Caco-2 (cell line): ENCODE measurements around the gene ZNF48. TPM values are rescaled to one million over a fixed set of nuclear protein-coding genes. Genes with fewer than 3 reads are reported as not detected.

Experiments
- BruUV-seq: library from RNA; stranded (reverse); fragments of 400-500 nt; replicated peaks from 2 replicates; lab custom pipeline; 2021; lab: Mats Ljungman, UMichigan
- CTCF ChIA-PET: fragments of 300-600 bp; sonication (Branson Sonifier 250); formaldehyde crosslinking; loops from one replicate; lab custom pipeline; 2022; ENCODE audit warnings: antibody characterized with exemption; lab: Charles Lee
- POLR2A ChIA-PET: fragments of 300-600 bp; sonication (Branson Sonifier 250); formaldehyde crosslinking; loops from one replicate; lab custom pipeline; 2022; ENCODE audit warnings: antibody characterized with exemption; lab: Charles Lee
- DNase-seq, 2 experiments: peaks; one replicate each; pipeline versions ENCODE4 v3.0.0 to v3.0.0-alpha.2; 2020 to 2022
- H3K27me3 ChIP-seq: replicated peaks from 2 replicates; pipeline ENCODE4 v1.6.0; 2011; ENCODE audit warnings: low read length; ENCODE audit not compliant: control insufficient read depth, insufficient read depth
- H3K36me3 ChIP-seq: 2 replicates; pipeline ENCODE4 v1.5.1; 2011; ENCODE audit warnings: low read length; ENCODE audit not compliant: control insufficient read depth, insufficient read depth
- H3K4me1 ChIP-seq: fragments of 250-450 bp; sonication (Bioruptor Pico); 2 replicates; pipeline ENCODE4 v1.5.1; 2020; ENCODE audit warnings: mild to moderate bottlenecking
- H3K4me3 ChIP-seq: 2 replicates; pipeline ENCODE4 v1.5.1; 2011; ENCODE audit warnings: low read depth, mild to moderate bottlenecking, control low read depth, low read length
- H3K9me3 ChIP-seq: fragments of 250-450 bp; sonication (Bioruptor Pico); 2 replicates; pipeline ENCODE4 v1.5.1; 2020; ENCODE audit warnings: mild to moderate bottlenecking, moderate library complexity
- H3K27ac Mint-ChIP-seq: one replicate; pipeline ENCODE4 v1.8.0; 2022; ENCODE audit warnings: mixed read lengths; ENCODE audit not compliant: unreplicated experiment
- H3K27me3 Mint-ChIP-seq: one replicate; pipeline ENCODE4 v1.8.0; 2022; ENCODE audit warnings: mixed read lengths; ENCODE audit not compliant: insufficient read depth, unreplicated experiment
- H3K36me3 Mint-ChIP-seq: one replicate; pipeline ENCODE4 v1.8.0; 2022; ENCODE audit warnings: mild to moderate bottlenecking, mixed read lengths; ENCODE audit not compliant: insufficient read depth, unreplicated experiment
- H3K4me1 Mint-ChIP-seq: one replicate; pipeline ENCODE4 v1.8.0; 2022; ENCODE audit warnings: low read depth, mixed read lengths; ENCODE audit not compliant: unreplicated experiment
- H3K4me3 Mint-ChIP-seq: one replicate; pipeline ENCODE4 v1.8.0; 2022; ENCODE audit warnings: mild to moderate bottlenecking, moderate library complexity, mixed read lengths; ENCODE audit not compliant: unreplicated experiment
- H3K9me3 Mint-ChIP-seq: one replicate; pipeline ENCODE4 v1.8.0; 2022; ENCODE audit warnings: mixed read lengths; ENCODE audit not compliant: unreplicated experiment
- intact Hi-C: fragments of 100-400 bp; cut with micrococcal nuclease; formaldehyde crosslinking; loops from one replicate; pipeline ENCODE4 v1.10.0; 2022; ENCODE audit not compliant: unreplicated experiment
- total RNA-seq: library from RNA; stranded (reverse); gene quantifications from 2 replicates; pipeline ENCODE4 v1.2.3, GENCODE V29; 2022
- TF ChIP-seq, protein P1 (sequence below), 2 experiments: fragments of 200-600 bp in 1 of 2; IDR thresholded peaks; 1 replicate in 1 of 2; 2 replicates in 1 of 2; pipeline versions ENCODE4 v1.5.1 to v1.8.0; 2011 to 2022; ENCODE audit warnings: antibody characterized with exemption in 1 of 2, control low read depth in 1 of 2, inconsistent platforms in 1 of 2, low read depth in 1 of 2, low read length in 1 of 2, mild to moderate bottlenecking in 1 of 2, moderate library complexity in 1 of 2; ENCODE audit not compliant: insufficient read depth in 1 of 2, severe bottlenecking in 1 of 2, unreplicated experiment in 1 of 2

The ZNF48 gene
- total RNA-seq, 1 experiment from 2014 or later: 13.4 TPM

DNA sequence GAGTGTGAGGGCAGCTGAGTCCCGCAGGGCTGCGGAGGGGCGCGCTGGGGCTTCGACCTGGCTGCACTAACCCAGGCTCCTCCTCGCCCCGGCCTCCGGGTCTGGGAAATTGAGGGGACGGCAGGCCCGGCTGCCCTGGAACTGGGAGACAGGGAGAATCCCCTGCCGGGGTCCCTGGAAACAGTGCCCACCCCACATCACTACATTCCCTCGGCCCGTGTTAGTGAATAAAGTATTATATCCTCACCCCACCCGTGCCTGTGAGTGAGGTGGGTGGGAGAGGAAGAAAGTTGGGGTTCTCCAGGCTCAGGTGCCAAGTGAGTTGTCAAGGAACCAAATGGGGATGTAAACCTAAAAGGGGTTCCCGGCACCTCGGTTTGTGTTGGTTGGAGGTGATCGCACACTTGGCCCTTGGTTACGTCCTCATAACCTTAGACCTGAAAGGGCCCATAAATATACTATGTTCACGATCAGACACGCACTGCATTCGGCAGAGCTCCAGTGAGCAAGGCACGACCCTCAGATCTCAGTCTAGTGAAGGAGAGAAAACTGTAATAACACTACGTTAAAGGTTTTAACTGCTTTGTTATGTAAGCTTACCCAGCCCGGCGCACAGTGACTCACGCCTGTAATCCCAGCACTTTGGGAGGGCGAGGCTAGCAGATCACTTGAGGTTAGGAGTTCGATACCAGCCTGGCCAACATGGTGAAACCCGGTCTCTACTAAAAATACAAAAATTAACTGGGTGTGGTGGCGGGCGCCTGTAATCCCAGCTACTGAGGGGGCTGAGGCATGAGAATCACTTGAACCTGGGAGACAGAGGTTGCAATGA, 23.3 kb downstream of the ZNF48 start:
- Histone ChIP-seq H3K4me3 (peak overlapping the region; percentile 93), H3K4me1 (peaks cover 11% of the 10 kb centered on the region; the same call in 1 of the 2 replicates), H3K36me3 (peaks cover 1% of the 10 kb centered on the region), H3K27me3 (no peaks in the 10 kb centered on the region), H3K9me3 (no peaks in the 10 kb centered on the region)
- ChIA-PET CTCF (interaction anchor here (0.6 to 2.2 kb wide), 17 partner anchors 9 to 755 kb away, joined by 3 to 49 read pairs (median 4); partner anchors contain the start of genes CD2BP2, DCTPP1, PRR14 and TBC1D10B), POLR2A (interaction anchor here (0.6 to 1.6 kb wide), 14 partner anchors 9 to 240 kb away, joined by 3 to 27 read pairs (median 5); partner anchors contain the start of genes DCTPP1, FBRS, SEPHS2 and ZNF48)
- H3K9me3 Mint-ChIP-seq: no peaks in the 10 kb centered on the region
- H3K4me1 Mint-ChIP-seq: peaks cover 16% of the 10 kb centered on the region
- intact Hi-C loops: no loop called here
- H3K4me3 Mint-ChIP-seq: peak overlapping the region; percentile 60
- H3K27me3 Mint-ChIP-seq: no peaks in the 10 kb centered on the region
- BruUV-seq: no TSS peak
- no peak for DNase-seq
- no peak overlapping the region for H3K27ac Mint-ChIP-seq
- TF ChIP-seq, protein P1, sequence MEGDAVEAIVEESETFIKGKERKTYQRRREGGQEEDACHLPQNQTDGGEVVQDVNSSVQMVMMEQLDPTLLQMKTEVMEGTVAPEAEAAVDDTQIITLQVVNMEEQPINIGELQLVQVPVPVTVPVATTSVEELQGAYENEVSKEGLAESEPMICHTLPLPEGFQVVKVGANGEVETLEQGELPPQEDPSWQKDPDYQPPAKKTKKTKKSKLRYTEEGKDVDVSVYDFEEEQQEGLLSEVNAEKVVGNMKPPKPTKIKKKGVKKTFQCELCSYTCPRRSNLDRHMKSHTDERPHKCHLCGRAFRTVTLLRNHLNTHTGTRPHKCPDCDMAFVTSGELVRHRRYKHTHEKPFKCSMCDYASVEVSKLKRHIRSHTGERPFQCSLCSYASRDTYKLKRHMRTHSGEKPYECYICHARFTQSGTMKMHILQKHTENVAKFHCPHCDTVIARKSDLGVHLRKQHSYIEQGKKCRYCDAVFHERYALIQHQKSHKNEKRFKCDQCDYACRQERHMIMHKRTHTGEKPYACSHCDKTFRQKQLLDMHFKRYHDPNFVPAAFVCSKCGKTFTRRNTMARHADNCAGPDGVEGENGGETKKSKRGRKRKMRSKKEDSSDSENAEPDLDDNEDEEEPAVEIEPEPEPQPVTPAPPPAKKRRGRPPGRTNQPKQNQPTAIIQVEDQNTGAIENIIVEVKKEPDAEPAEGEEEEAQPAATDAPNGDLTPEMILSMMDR (IDR thresholded peaks at IDR 0.05; ENCODE audit: insufficient read depth in 1 of 2, low read depth in 1 of 2, low read length in 1 of 2, severe bottlenecking in 1 of 2, unreplicated experiment in 1 of 2): no peak
- peaks cover 47% of the 10 kb centered on the region for H3K36me3 Mint-ChIP-seq

DNA sequence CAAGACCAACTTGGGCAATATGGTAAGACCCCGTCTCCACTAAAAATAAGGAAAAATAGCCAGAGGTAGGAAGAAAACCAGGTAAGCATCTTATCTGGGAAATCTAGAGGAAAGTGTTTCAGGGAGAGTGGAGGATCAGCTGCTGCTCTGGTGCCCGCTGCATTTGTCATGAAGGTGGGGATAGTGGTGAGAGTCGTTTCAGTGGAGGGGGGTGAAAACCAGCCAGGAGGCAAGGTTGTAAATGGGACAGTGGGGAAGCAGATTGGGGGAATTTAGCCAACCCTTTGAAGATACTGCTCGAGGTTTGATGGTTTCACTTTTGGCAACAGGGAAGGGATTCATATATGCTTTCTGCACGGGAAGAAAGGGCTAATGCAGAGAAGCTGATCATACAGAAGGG, 25.8 kb downstream of the ZNF48 start:
- TF ChIP-seq, protein P1 (IDR thresholded peaks at IDR 0.05; ENCODE audit: insufficient read depth in 1 of 2, low read depth in 1 of 2, low read length in 1 of 2, severe bottlenecking in 1 of 2, unreplicated experiment in 1 of 2): no peak
- POLR2A ChIA-PET: no interaction called here
- peaks cover 64% of the 10 kb centered on the region for H3K36me3 Mint-ChIP-seq
- DNase-seq: no peak
- intact Hi-C loops: no loop called here
- Histone ChIP-seq H3K9me3 (no peaks in the 10 kb centered on the region), H3K4me3 (no peak overlapping the region), H3K36me3 (peaks cover 1% of the 10 kb centered on the region; the same call in 1 of the 2 replicates), H3K4me1 (peaks cover 11% of the 10 kb centered on the region; the same call in 1 of the 2 replicates), H3K27me3 (no peaks in the 10 kb centered on the region)
- BruUV-seq: no TSS peak
- CTCF ChIA-PET: interaction anchor here (1.3 kb wide), 1 partner anchor 9 kb away, joined by 4 read pairs; the partner anchor contains the start of gene DCTPP1
- H3K27ac Mint-ChIP-seq: no peak overlapping the region
- H3K4me1 Mint-ChIP-seq: peaks cover 13% of the 10 kb centered on the region
- H3K9me3 Mint-ChIP-seq: no peaks in the 10 kb centered on the region
- no peaks in the 10 kb centered on the region for H3K27me3 Mint-ChIP-seq
- H3K4me3 Mint-ChIP-seq: no peak overlapping the region

DNA sequence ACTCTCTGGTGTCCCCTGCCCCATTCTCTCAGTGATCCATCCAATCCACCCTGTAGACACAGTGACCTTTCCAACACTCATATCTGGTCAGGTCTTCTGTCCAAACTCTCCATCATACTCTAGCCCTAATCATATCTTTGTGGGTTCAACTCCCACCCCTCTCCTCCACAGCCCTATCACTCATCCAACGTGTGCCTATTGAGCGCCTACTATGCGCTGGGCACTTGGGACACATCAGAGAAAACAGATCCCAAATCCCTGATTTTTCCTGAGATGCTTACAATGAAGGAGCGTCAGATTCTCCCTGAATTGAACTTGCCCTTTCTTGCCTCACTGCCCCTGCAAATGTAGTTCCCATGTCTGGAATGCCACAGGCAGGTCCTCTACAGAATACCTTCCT, 32.8 kb downstream of the ZNF48 start:
- no peak overlapping the region for H3K27ac Mint-ChIP-seq
- H3K4me3 ChIP-seq: no peak overlapping the region

More for the DNA sequence above, 32.8 kb downstream of the ZNF48 start:
- DNase-seq: no peak
- Mint-ChIP-seq H3K9me3 (no peaks in the 10 kb centered on the region), H3K4me1 (no peaks in the 10 kb centered on the region), H3K27me3 (no peaks in the 10 kb centered on the region), H3K36me3 (peaks cover 44% of the 10 kb centered on the region), H3K4me3 (no peak overlapping the region)
- H3K36me3 ChIP-seq: no peaks in the 10 kb centered on the region; the same call in 1 of the 2 replicates
- BruUV-seq: no TSS peak
- POLR2A ChIA-PET: no interaction called here
- intact Hi-C loops: no loop called here
- TF ChIP-seq, protein P1 (IDR thresholded peaks at IDR 0.05; ENCODE audit: insufficient read depth in 1 of 2, low read depth in 1 of 2, low read length in 1 of 2, severe bottlenecking in 1 of 2, unreplicated experiment in 1 of 2): no peak
- no peaks in the 10 kb centered on the region for H3K27me3 ChIP-seq
- CTCF ChIA-PET: no interaction called here
- peaks cover 16% of the 10 kb centered on the region for H3K4me1 ChIP-seq
- H3K9me3 ChIP-seq: no peaks in the 10 kb centered on the region
